Lung (tissue), 16 donors: ENCODE measurements around the gene CIAO3. TPM values are rescaled to one million over a fixed set of nuclear protein-coding genes. Genes with fewer than 3 reads are reported as not detected.
A peak's percentile ranks its signal among the peaks of the same experiment; 100 is the strongest.

Source experiments
- ATAC-seq: fragments of 200-7000 bp; cut with Tn5 transposase; one replicate; pipeline ENCODE4 v1.9.1; 2020; ENCODE audit warnings: moderate number of reproducible peaks; ENCODE audit not compliant: insufficient read depth, low FRiP score
- DNase-seq, 3 donors: peaks; one replicate each; pipeline ENCODE4 v3.0.0-alpha.2; 2013 to 2017
- H3K27ac ChIP-seq, 2 donors: one replicate each; pipeline ENCODE4 v1.5.1; 2013; ENCODE audit warnings: mild to moderate bottlenecking in 2 of 2, moderate library complexity in 2 of 2, control low read depth in 1 of 2, inconsistent platforms in 1 of 2, low read depth in 1 of 2, low read length in 1 of 2
- H3K27me3 ChIP-seq, 3 donors: one replicate each; pipeline ENCODE4 v1.5.1; 2013; ENCODE audit warnings: low read length in 2 of 3; ENCODE audit not compliant: control insufficient read depth in 3 of 3, insufficient read depth in 3 of 3
- H3K36me3 ChIP-seq, 4 donors: one replicate each; pipeline ENCODE4 v1.5.1; 2013; ENCODE audit warnings: low read length in 4 of 4, mild to moderate bottlenecking in 1 of 4, moderate library complexity in 1 of 4; ENCODE audit not compliant: control insufficient read depth in 4 of 4, insufficient read depth in 4 of 4
- H3K4me1 ChIP-seq, 5 donors: one replicate each; pipeline ENCODE4 v1.5.1; 2013; ENCODE audit warnings: low read length in 5 of 5, mild to moderate bottlenecking in 2 of 5, moderate library complexity in 1 of 5; ENCODE audit not compliant: control insufficient read depth in 5 of 5, insufficient read depth in 5 of 5
- H3K4me3 ChIP-seq: one replicate; pipeline ENCODE4 v1.5.1; 2013; ENCODE audit warnings: mild to moderate bottlenecking, control low read depth, moderate library complexity
- H3K9ac ChIP-seq, 2 donors: one replicate each; pipeline ENCODE4 v1.5.1; 2013; ENCODE audit warnings: low read length in 2 of 2, control low read depth in 1 of 2; ENCODE audit not compliant: insufficient read depth in 1 of 2
- H3K9me3 ChIP-seq, 4 donors: one replicate each; pipeline ENCODE4 v1.5.1; 2013; ENCODE audit warnings: low read length in 3 of 4, mild to moderate bottlenecking in 1 of 4, moderate library complexity in 1 of 4; ENCODE audit not compliant: control insufficient read depth in 4 of 4, insufficient read depth in 3 of 4
- WGBS, 2 donors: extraction: QIAGEN DNeasy Blood & Tissue Kit; methylation state at CpG; one replicate each; pipeline ENCODE4 v1.1.7; 2013; 5-methylcytosine and 5-hydroxymethylcytosine counted together
- long read RNA-seq, 5 donors: transcript quantifications; one replicate each; lab custom pipeline, GENCODE V29; 2026
- polyA plus RNA-seq, 2 donors: library from polyadenylated mRNA; stranded (reverse); fragments of 200-250 nt; gene quantifications; one replicate each; pipeline ENCODE4 v1.2.1, GENCODE V29; 2013
- total RNA-seq, 2 donors: library from RNA; depleted of rRNA in 1 of 2; stranded (reverse); fragments of >200 nt in 1 of 2; gene quantifications; one replicate each; pipeline ENCODE4 v1.2.1, GENCODE V29; 2014 to 2021
- TF ChIP-seq, protein P1 (sequence below): IDR thresholded peaks from 2 replicates; pipeline ENCODE4 v1.5.1; 2012; ENCODE audit warnings: mild to moderate bottlenecking; ENCODE audit errors: control extremely low read depth, extremely low read depth
- donor health status: control.
- donor health status: control.
- donor health status: Bipolar disorder and iron deficiency.
- donor health status: healthy.
- donor health status: DM: yes; HTN: yes; CAD: no.

Gene CIAO3
- total RNA-seq: 10 to 100 TPM; 31.2 to 40.6 TPM
- polyA plus RNA-seq: 10 to 100 TPM; 21.0 to 30.2 TPM
- long read RNA-seq, donor 1, partial matches to known transcripts: 0 of 8 reads
- long read RNA-seq, donor 1, other reads (novel, unspliced or antisense): 0 of 8 reads
- long read RNA-seq, donor 2, partial matches to known transcripts: 8 of 8 reads
- long read RNA-seq, donor 2, other reads (novel, unspliced or antisense): 0 of 8 reads
- long read RNA-seq, donor 3, partial matches to known transcripts: 0 of 2 reads
- long read RNA-seq, donor 3, other reads (novel, unspliced or antisense): 0 of 2 reads
- long read RNA-seq, donor 4, partial matches to known transcripts: 0 of 3 reads
- long read RNA-seq, donor 4, other reads (novel, unspliced or antisense): 0 of 3 reads
- long read RNA-seq, donor 5, partial matches to known transcripts: 5 of 15 reads
- long read RNA-seq, donor 5, other reads (novel, unspliced or antisense): 0 of 15 reads

GRCh38 chr16:740764-741505 is at the start of gene CIAO3:
Gene CIAO3 (minus strand): TSS chr16:740997. CDS start chr16:740985, 12 bp downstream.
- TF ChIP-seq, protein P1, sequence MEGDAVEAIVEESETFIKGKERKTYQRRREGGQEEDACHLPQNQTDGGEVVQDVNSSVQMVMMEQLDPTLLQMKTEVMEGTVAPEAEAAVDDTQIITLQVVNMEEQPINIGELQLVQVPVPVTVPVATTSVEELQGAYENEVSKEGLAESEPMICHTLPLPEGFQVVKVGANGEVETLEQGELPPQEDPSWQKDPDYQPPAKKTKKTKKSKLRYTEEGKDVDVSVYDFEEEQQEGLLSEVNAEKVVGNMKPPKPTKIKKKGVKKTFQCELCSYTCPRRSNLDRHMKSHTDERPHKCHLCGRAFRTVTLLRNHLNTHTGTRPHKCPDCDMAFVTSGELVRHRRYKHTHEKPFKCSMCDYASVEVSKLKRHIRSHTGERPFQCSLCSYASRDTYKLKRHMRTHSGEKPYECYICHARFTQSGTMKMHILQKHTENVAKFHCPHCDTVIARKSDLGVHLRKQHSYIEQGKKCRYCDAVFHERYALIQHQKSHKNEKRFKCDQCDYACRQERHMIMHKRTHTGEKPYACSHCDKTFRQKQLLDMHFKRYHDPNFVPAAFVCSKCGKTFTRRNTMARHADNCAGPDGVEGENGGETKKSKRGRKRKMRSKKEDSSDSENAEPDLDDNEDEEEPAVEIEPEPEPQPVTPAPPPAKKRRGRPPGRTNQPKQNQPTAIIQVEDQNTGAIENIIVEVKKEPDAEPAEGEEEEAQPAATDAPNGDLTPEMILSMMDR: peak; percentile 79
- Histone ChIP-seq H3K9me3 (no peaks in the 10 kb centered on the region), H3K27me3 (no peaks in the 10 kb centered on the region), H3K4me3 (peak within 1 kb of the TSS; percentile 92), H3K4me1 (peaks cover 0 to 13% (median 5%) of the 10 kb centered on the region in 5 donors), H3K36me3 (peaks cover 0 to 16% (median 5%) of the 10 kb centered on the region in 4 donors), H3K27ac (peak within 1 kb of the TSS; percentile 32 to 68), H3K9ac (peak within 1 kb of the TSS in 1 of 2 donors; percentile 63)
- WGBS, 2 donors: 1% methylated on average over 79 of the region's 79 CpGs
- DNase-seq (peak; percentile 86 to 93 (median 91)), ATAC-seq (peak; percentile 91)

- TF ChIP-seq, protein P1: no peak
- no peak for ATAC-seq
- Histone ChIP-seq H3K36me3 (peaks cover 0 to 18% (median 2%) of the 10 kb centered on the region in 4 donors), H3K9ac (no peak overlapping the region), H3K9me3 (no peaks in the 10 kb centered on the region), H3K4me1 (peaks cover 0 to 19% (median 0%) of the 10 kb centered on the region in 5 donors), H3K4me3 (no peak overlapping the region), H3K27ac (no peak overlapping the region), H3K27me3 (no peaks in the 10 kb centered on the region)
- WGBS, 2 donors: 92 to 99% methylated on average over 15 to 17 of the region's 17 CpGs
- DNase-seq: no peak
Measured at GRCh38 chr16:790086-790485, 49.3 kb upstream of the CIAO3 start.

- H3K4me3 ChIP-seq: peak overlapping the region; percentile 75
- no peaks in the 10 kb centered on the region for H3K27me3 ChIP-seq
- ATAC-seq (no peak), DNase-seq (no peak)
- H3K4me1 ChIP-seq: peaks cover 0 to 19% (median 0%) of the 10 kb centered on the region in 5 donors
- peaks cover 0 to 19% (median 2%) of the 10 kb centered on the region in 4 donors for H3K36me3 ChIP-seq
- TF ChIP-seq, protein P1: no peak
- 71 to 83% methylated on average over 32 to 33 of the region's 33 CpGs for WGBS, 2 donors
- H3K27ac ChIP-seq: no peak overlapping the region
- H3K9ac ChIP-seq: peak overlapping the region in 1 of 2 donors; percentile 25
- no peaks in the 10 kb centered on the region for H3K9me3 ChIP-seq
Measured at GRCh38 chr16:789191-789850, 48.5 kb upstream of the CIAO3 start.
